A204.1 (cell line): Measurements from ENCODE around the gene EYA3.

Source experiments
- FAIRE-seq: peaks from 2 replicates; lab custom pipeline; 2012; peaks lifted over from hg19 to GRCh38; lab: Jason Lieb, UNC

The EYA3 gene

GRCh38 chr1:28088168-28088961 lies at the start of gene EYA3:
Gene EYA3, minus strand, starts transcription at chr1:28088610. Its CDS starts 30,584 bp downstream, at chr1:28058026.
- FAIRE-seq = peak; percentile 96

GRCh38 chr1:28136922-28137613 lies 48.7 kb upstream of the EYA3 start:
- FAIRE-seq = no peak

- FAIRE-seq = no peak
These were observed 47.9 kb upstream of the EYA3 start for GRCh38 chr1:28136169-28136921.

- no peak for FAIRE-seq
These were observed 47.2 kb upstream of the EYA3 start for GRCh38 chr1:28135371-28136168.

- FAIRE-seq = no peak
These were observed 46.3 kb upstream of the EYA3 start for GRCh38 chr1:28134651-28135207.

- no peak for FAIRE-seq
These were observed 44.1 kb upstream of the EYA3 start for GRCh38 chr1:28132171-28133167.

GRCh38 chr1:28130901-28131300 lies 42.5 kb upstream of the EYA3 start:
- FAIRE-seq = no peak

- no peak for FAIRE-seq
These were observed 40.7 kb upstream of the EYA3 start for GRCh38 chr1:28129150-28129549.

- FAIRE-seq = no peak
These were observed 39.3 kb upstream of the EYA3 start for GRCh38 chr1:28127617-28128257.

- no peak for FAIRE-seq
These were observed 38.5 kb upstream of the EYA3 start for GRCh38 chr1:28126783-28127490.

- FAIRE-seq = no peak
These were observed 37.8 kb upstream of the EYA3 start for GRCh38 chr1:28126212-28126611.

- FAIRE-seq = no peak
These were observed 35.1 kb upstream of the EYA3 start for GRCh38 chr1:28123461-28123961.

GRCh38 chr1:28122183-28122582 lies 33.8 kb upstream of the EYA3 start:
- no peak for FAIRE-seq

- FAIRE-seq = no peak
These were observed 31.1 kb upstream of the EYA3 start for GRCh38 chr1:28119556-28119955.

GRCh38 chr1:28118640-28119307 lies 30.4 kb upstream of the EYA3 start:
- no peak for FAIRE-seq

- no peak for FAIRE-seq
These were observed 26.9 kb upstream of the EYA3 start for GRCh38 chr1:28115267-28115666.

- no peak for FAIRE-seq
These were observed 26.4 kb upstream of the EYA3 start for GRCh38 chr1:28114844-28115243.

GRCh38 chr1:28113242-28113572 lies 24.8 kb upstream of the EYA3 start:
- FAIRE-seq = no peak
